Skeletal muscle satellite cell (primary cell): Measurements from ENCODE around the gene IRX6.

Experiments
- H3K27me3 ChIP-seq: 2 replicates; pipeline ENCODE4 v1.7.0; 2013; ENCODE audit warnings: low read length; ENCODE audit not compliant: control insufficient read depth, insufficient read depth
- H3K36me3 ChIP-seq: 2 replicates; pipeline ENCODE4 v1.7.0; 2013; ENCODE audit warnings: mild to moderate bottlenecking, control low read depth, low read length; ENCODE audit not compliant: insufficient read depth
- H3K4me1 ChIP-seq: 2 replicates; pipeline ENCODE4 v1.7.0; 2013; ENCODE audit warnings: low read length; ENCODE audit not compliant: control insufficient read depth, insufficient read depth
- H3K4me2 ChIP-seq: 2 replicates; pipeline ENCODE4 v1.7.0; 2013; ENCODE audit warnings: mild to moderate bottlenecking, low read length
- H3K4me3 ChIP-seq: 2 replicates; pipeline ENCODE4 v1.7.0; 2013; ENCODE audit warnings: low read length
- H3K9ac ChIP-seq: 2 replicates; pipeline ENCODE4 v1.7.0; 2013; ENCODE audit warnings: mild to moderate bottlenecking, low read depth, low read length, moderate library complexity
- H3K9me3 ChIP-seq: replicated peaks from 2 replicates; pipeline ENCODE4 v1.7.0; 2013; ENCODE audit warnings: mild to moderate bottlenecking, control low read depth, low read length

Gene IRX6

GRCh38 chr16:55289353-55289752 is 34.6 kb upstream of the IRX6 start:
- H3K9ac ChIP-seq, result no peak overlapping the region
- H3K36me3 ChIP-seq, result no peaks in the 10 kb centered on the region
- no peak overlapping the region for H3K4me3 ChIP-seq
- no peaks in the 10 kb centered on the region for H3K4me1 ChIP-seq
- no peaks in the 10 kb centered on the region for H3K9me3 ChIP-seq
- no peak overlapping the region for H3K4me2 ChIP-seq
- no peaks in the 10 kb centered on the region for H3K27me3 ChIP-seq

- Histone ChIP-seq H3K27me3 (no peaks in the 10 kb centered on the region), H3K4me1 (no peaks in the 10 kb centered on the region), H3K9me3 (no peaks in the 10 kb centered on the region), H3K4me2 (no peak overlapping the region), H3K36me3 (no peaks in the 10 kb centered on the region), H3K4me3 (no peak overlapping the region), H3K9ac (no peak overlapping the region)
Measured at GRCh38 chr16:55291847-55292246, 32.2 kb upstream of the IRX6 start.

- no peaks in the 10 kb centered on the region for H3K4me1 ChIP-seq
- H3K36me3 ChIP-seq, result no peaks in the 10 kb centered on the region
- no peak overlapping the region for H3K9ac ChIP-seq
- H3K4me2 ChIP-seq, result no peak overlapping the region
- no peaks in the 10 kb centered on the region for H3K9me3 ChIP-seq
- H3K27me3 ChIP-seq, result no peaks in the 10 kb centered on the region
- no peak overlapping the region for H3K4me3 ChIP-seq
Measured at GRCh38 chr16:55292491-55292890, 31.5 kb upstream of the IRX6 start.

- Histone ChIP-seq H3K4me1 (no peaks in the 10 kb centered on the region), H3K9me3 (no peaks in the 10 kb centered on the region), H3K4me2 (no peak overlapping the region), H3K36me3 (no peaks in the 10 kb centered on the region), H3K27me3 (no peaks in the 10 kb centered on the region), H3K9ac (no peak overlapping the region), H3K4me3 (no peak overlapping the region)
Measured at GRCh38 chr16:55294129-55294528, 29.9 kb upstream of the IRX6 start.

GRCh38 chr16:55294931-55295342 is 29.1 kb upstream of the IRX6 start:
- Histone ChIP-seq H3K4me1 (no peaks in the 10 kb centered on the region), H3K9ac (no peak overlapping the region), H3K9me3 (no peaks in the 10 kb centered on the region), H3K4me2 (no peak overlapping the region), H3K36me3 (no peaks in the 10 kb centered on the region), H3K27me3 (no peaks in the 10 kb centered on the region), H3K4me3 (no peak overlapping the region)

DNA sequence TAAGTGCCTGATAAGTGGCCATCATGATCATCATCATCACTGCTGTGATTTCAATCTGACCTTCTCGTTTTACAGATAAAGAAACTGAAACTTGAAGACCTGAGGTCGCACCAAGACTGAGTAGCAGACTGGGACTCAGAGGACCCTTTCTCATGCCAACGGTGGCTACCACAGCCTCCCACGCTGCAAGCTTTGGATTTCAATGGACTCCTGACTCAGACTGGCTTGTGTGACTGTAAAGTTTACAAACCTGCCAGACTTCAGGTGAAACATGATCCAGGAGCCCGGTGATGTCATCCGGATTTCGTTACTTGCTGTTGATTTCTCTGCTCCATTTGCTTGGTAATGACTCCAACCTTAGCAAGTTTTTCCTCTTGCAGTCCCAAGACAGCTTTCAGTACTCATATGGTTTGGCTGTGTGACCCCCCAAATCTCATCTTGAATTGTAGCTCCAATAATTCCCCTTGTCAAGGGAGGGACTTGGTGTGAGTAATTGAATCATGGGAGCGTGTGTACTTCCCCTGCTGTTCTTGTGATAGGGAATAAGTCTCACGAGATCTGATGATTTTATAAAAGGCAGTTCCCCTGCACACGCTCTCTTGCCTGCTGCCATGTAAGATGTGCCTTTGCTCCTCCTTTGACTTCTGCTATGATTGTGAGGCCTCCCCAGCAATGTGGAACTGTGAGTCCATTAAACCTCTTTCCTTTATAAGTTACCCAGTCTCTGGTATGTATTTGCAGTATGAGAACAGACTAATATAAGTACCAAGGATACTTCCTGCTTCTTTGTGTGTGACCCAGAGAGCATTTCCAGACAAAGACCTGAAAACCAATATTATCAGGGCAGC is 26.7 kb upstream of the IRX6 start:
- H3K4me2 ChIP-seq, result no peak overlapping the region
- H3K9me3 ChIP-seq, result no peaks in the 10 kb centered on the region
- no peak overlapping the region for H3K4me3 ChIP-seq
- H3K4me1 ChIP-seq, result no peaks in the 10 kb centered on the region
- H3K9ac ChIP-seq, result no peak overlapping the region
- H3K36me3 ChIP-seq, result no peaks in the 10 kb centered on the region
- H3K27me3 ChIP-seq, result peaks cover 9% of the 10 kb centered on the region

DNA sequence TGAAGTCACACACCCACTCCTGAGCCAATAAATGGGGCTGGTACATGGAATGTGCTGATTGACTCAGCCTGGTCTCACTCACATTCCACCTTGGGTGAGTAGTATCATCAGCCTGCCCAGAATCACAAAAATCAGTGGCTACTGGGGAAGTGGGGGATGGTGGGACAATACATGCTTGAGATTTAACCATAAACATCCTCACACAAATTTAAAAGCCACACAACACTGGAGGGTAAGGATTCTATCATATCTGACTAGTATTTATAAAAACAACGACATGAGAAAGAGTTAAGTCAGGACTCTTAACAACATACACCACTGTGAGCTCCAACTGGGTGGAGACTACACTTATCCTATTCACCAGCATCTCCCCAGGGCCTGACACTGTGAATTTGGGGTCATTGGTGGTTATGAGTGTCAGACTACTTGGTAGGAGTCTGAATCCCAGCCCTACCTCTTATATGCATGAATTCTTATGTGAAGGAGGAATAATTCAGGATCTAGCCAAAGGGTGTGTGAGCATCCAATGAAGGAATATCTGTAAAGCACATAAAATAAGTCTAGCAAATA is 26.0 kb upstream of the IRX6 start:
- Histone ChIP-seq H3K9ac (no peak overlapping the region), H3K36me3 (no peaks in the 10 kb centered on the region), H3K27me3 (peaks cover 13% of the 10 kb centered on the region), H3K9me3 (no peaks in the 10 kb centered on the region), H3K4me3 (no peak overlapping the region), H3K4me1 (no peaks in the 10 kb centered on the region), H3K4me2 (no peak overlapping the region)

DNA sequence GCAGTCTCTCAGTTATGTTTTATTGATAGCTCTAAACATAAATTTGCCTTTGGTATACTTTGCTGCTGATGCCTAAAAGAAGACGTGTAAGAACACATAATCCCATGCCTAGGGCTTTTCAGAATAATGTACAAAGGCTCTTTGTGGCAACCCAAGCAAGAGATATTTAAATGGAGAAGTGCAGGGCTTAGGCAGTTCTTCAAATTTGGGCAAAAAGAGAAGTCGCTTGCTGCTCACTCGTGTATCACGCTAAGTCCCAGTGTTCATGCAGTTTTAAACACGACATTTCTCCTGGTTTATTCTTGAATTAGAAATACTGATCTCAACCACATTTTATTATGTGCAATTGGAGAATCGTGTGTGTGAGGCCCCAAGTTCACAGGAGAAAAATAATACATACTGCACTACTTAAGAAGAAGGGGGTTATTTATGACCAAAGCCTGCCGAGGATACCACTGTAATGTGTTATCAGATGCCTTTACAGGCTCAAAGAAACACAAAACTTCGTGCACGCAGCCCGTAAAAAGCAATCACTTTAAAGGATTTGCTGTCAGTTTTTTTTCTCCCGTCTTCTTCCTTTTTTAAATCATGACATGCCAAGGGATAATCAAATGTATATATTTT is 22.5 kb upstream of the IRX6 start:
- peaks cover 13% of the 10 kb centered on the region for H3K27me3 ChIP-seq
- H3K9me3 ChIP-seq, result no peaks in the 10 kb centered on the region
- no peaks in the 10 kb centered on the region for H3K36me3 ChIP-seq
- H3K4me2 ChIP-seq, result no peak overlapping the region
- H3K4me3 ChIP-seq, result no peak overlapping the region
- H3K4me1 ChIP-seq, result no peaks in the 10 kb centered on the region
- no peak overlapping the region for H3K9ac ChIP-seq

DNA sequence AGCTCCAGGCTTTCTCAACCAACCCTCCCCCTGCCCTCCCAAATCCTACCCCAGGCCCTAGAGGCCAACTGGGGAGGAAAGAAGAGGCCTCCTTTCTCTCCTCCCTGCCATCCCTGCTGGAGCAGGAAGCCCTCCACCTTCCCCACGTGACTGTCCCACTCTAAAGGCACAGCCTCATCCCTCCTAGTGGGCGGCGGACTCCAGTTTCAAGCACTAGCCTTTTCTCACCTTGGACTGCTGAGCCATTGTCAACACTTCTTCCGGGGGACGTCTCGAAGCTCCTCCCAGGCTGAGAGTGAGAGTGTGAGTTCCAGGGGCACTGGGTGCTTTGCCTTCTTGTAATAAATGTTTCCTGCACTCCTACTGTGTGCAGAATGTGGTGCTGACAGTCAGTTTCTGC is 21.4 kb upstream of the IRX6 start:
- no peak overlapping the region for H3K4me3 ChIP-seq
- H3K4me1 ChIP-seq, result no peaks in the 10 kb centered on the region
- no peak overlapping the region for H3K4me2 ChIP-seq
- no peak overlapping the region for H3K9ac ChIP-seq
- H3K9me3 ChIP-seq, result no peaks in the 10 kb centered on the region
- H3K36me3 ChIP-seq, result no peaks in the 10 kb centered on the region
- H3K27me3 ChIP-seq, result peaks cover 13% of the 10 kb centered on the region

- Histone ChIP-seq H3K4me3 (no peak overlapping the region), H3K36me3 (no peaks in the 10 kb centered on the region), H3K27me3 (peaks cover 1% of the 10 kb centered on the region), H3K9me3 (no peaks in the 10 kb centered on the region), H3K4me2 (no peak overlapping the region), H3K4me1 (no peaks in the 10 kb centered on the region), H3K9ac (no peak overlapping the region)
Measured at GRCh38 chr16:55308973-55309372, 15.0 kb upstream of the IRX6 start.

GRCh38 chr16:55322327-55322726 is 1.7 kb upstream of the IRX6 start:
- no peak overlapping the region for H3K9ac ChIP-seq
- H3K9me3 ChIP-seq, result no peaks in the 10 kb centered on the region
- H3K36me3 ChIP-seq, result no peaks in the 10 kb centered on the region

More at GRCh38 chr16:55322327-55322726, 1.7 kb upstream of the IRX6 start:
- peaks cover 60% of the 10 kb centered on the region for H3K27me3 ChIP-seq
- H3K4me3 ChIP-seq, result no peak overlapping the region
- no peaks in the 10 kb centered on the region for H3K4me1 ChIP-seq
- no peak overlapping the region for H3K4me2 ChIP-seq
